Mesenteric fat pad (tissue), 1 donor: ENCODE results near the gene MAN1A1. TPM values are rescaled to one million over a fixed set of nuclear protein-coding genes. Genes with fewer than 3 reads are reported as not detected.

Experiments
- DNase-seq: peaks from one replicate; pipeline ENCODE4 v3.0.0-alpha.2; 2020; ENCODE audit warnings: low spot score
- total RNA-seq: library from RNA; stranded (reverse); fragmentation: NEBNext Ultra II Directional; extraction: Animal tissue kit (Norgen Biotek cat#: 25700); gene quantifications from one replicate; pipeline ENCODE4 v1.2.1, GENCODE V29; 2021
- donor health status: DM: yes; HTN: yes; CAD: no.

The MAN1A1 gene
- total RNA-seq, 1 donor from 2014 or later: 147 TPM

DNA sequence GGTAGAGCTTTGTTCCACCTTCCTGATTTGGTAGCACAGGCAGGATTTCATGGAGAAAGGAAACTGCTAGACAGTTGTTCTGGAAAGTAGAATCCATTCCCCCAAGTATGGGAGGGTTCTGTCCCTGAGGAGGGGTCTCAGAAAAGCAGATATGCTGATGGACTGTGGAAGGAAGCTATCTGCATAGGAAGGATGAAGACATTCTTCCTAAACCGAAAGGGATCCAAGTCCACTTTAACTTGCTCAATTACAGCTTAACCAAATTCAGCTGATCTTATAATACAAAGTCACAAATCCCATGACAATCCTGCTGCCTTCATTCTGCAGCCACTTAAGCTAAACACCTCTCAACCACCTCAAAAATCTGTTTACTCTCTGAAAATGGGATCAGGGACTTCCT is 2.6 kb downstream of the MAN1A1 start:
- DNase-seq: no peak

GRCh38 chr6:119346450-119346849 is 3.1 kb downstream of the MAN1A1 start:
- no peak for DNase-seq

DNA sequence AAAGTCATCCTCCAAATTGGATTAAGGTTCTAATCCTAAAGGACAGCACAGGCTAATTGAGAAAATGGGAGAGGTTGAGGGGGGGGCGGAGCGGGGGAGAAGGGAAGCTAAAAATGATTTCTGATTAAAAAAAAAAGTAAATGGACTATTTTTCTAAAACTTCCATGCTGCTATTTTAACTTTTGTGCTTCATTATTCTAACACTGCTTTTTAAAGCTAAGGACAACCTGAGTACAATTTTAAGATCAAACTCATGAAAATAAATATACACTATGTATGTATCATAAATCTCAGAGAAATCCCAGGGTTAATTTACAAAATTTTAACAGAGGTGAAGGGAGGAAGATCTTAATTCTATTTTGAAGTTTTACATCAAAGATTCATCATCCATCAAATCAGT is 4.4 kb downstream of the MAN1A1 start:
- DNase-seq: no peak

GRCh38 chr6:119344306-119344705 is 5.3 kb downstream of the MAN1A1 start:
- no peak for DNase-seq

GRCh38 chr6:119343573-119344146 is 5.9 kb downstream of the MAN1A1 start:
- DNase-seq: no peak

GRCh38 chr6:119343167-119343566 is 6.4 kb downstream of the MAN1A1 start:
- DNase-seq: no peak

DNA sequence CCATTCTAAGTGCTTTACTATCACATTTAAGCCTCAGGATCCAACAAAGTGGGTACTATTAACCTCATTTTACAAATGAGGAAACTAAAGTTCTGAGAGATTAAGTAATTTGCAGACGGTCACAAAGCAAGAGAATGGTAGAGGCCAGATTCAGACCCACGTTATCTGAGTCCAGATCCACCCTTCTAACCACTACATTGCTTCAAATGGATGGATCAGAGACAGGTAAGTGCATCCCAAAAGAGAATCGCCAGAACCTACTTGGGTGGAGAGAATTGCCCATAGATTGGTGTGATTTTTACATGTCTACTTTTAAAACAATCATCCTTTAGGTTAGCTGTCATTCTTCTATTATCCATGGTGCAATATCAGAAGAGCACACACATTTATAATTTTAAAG is 7.1 kb downstream of the MAN1A1 start:
- DNase-seq: no peak

DNA sequence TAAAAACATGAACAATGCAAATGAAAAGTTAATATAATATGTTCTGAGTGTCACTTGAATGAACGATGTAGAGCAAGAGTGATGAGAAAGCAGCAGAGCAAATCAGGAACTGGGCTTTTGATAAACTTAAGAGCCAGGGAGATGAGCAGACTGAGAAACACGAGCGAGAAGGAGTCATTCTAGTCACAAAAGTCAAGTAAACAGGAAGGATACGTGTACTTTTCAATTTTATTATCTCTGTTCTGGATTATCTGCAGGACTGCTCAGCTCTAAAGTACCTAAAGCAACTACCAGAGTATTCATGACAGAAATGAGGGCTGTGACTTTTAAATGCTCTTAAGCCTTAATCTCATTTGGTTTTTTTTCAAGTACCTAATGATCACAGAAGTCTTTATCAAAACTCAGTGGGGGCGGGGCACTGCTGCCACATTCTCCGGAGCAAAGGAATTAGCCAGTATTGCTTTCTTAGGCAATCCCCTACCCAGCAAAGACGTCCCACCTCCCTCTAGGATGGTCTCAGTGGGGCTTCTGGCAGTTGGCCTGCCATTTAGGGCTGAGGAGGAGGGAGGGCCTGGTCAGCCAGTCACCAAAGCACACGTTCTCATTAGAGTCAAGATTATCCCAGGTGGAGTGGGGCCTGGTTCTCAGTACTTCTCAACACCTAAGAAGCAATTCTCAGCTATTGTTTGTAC is 8.6 kb downstream of the MAN1A1 start:
- DNase-seq: no peak

DNA sequence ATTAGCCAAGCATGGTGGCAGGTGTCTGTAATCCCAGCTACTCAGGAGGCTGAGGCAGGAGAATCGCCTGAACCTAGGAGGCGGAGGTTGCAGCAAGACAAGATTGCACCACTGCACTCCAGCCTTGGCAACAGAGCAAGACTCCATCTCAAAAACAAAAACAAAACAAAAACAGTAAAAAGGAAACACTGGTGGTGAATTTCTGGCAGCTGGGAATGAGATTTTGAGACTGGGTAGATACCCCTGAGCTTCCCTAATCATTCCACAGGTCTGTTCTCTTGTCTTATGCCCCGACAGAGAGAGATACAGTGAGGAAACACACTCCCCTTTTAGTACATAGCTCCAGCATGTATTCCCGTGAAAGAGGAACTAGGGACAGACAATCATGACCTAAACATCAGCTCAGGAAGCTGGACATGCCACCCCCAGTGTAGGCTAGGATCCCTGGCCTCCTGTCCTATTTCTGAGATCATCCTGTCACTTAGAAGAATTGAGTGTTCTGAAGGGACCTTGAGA is 9.6 kb downstream of the MAN1A1 start:
- DNase-seq: no peak

DNA sequence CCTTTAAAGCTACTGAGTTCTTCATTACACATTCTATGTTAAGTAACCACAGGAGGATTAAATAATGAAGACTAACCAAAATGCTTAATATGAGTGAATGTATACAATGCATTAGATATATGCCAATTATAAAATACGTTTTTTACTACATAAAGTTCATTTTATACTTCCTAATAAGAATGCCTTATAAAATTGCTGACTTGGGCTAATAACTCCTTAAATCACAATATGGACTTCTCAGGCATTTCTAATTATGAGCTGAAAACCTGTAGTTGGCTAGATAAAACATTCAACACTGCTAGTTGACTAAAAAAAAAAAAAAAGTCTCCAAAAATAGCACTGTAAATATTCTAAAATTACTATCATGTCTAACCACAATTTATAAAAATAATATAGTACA is 11.8 kb downstream of the MAN1A1 start:
- DNase-seq: no peak

DNA sequence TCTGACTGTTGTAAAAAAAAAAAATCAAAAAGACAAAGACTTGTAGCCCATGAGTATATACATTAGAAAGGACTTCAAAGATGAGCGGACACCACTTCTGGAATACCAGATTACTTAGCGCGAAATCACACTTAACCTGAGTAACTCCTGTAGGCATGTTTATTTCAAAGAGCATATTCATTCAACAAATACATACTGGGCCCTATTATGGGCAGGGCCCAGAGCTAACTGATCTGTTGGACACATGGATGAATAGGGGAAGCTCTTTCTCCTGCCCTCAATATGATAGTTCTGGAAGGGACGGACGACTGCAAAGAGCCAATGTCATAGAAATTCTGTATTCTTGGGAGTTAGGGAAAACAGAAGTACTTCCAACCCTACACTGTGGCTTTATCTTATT is 12.3 kb downstream of the MAN1A1 start:
- no peak for DNase-seq

DNA sequence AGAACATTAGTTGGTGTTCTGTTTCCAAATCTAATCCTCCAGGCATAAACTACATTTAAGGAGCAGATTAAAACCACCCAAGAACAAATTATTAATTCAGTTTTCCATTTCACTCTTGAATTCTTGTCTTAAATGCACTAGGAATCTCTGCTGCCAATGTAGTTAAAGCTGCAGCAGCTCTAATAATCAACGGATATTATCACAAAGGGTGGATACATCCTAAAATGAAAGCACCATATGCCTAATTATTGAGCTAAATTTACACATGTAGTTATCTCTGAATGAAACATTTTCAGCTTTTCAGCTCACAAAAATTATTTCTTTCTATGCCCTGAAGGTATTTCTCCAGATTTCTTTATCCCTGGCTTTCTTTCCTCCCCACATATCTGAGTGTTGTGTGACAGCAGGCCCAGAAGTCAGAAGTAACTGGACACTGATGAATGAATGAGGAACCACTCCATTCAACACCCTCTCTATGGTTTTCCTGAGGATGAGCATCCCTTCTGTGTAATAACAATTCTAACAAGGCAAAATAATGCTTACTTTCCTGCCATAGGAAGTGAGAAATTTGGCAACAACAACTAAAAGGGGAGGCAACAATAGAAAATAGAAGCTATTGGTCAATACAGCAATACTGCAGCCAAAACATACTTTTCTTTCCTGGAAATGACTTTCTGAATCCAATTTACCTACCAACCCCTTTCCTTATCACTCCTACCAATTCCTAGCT is 14.9 kb downstream of the MAN1A1 start:
- DNase-seq: no peak

DNA sequence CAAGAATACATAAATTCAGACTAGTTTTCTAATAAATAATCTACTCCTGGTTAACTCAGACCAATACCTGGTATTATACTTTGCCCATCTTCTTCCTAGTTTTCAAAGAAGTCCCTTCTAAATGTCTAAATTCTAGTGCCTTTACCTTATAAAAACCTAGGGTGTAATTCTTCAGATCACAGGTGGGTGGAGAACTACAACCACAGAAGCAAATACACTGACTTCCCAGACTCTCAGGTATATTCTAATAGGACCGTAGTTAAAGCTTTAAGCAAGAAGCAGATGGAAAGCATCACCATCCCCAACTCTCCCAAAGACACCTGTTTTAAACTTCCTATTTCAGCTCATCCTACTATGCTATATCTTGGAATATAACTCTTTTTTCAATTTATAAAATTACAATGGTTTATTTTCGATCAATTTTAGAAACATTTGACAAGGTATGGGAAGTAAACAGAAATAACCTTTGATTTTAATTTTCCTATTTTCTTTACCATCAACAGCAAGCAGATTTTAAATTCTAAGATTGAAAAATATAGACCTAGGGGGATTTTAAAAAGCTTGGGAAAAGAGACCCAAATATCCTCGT is 15.8 kb downstream of the MAN1A1 start:
- DNase-seq: no peak

DNA sequence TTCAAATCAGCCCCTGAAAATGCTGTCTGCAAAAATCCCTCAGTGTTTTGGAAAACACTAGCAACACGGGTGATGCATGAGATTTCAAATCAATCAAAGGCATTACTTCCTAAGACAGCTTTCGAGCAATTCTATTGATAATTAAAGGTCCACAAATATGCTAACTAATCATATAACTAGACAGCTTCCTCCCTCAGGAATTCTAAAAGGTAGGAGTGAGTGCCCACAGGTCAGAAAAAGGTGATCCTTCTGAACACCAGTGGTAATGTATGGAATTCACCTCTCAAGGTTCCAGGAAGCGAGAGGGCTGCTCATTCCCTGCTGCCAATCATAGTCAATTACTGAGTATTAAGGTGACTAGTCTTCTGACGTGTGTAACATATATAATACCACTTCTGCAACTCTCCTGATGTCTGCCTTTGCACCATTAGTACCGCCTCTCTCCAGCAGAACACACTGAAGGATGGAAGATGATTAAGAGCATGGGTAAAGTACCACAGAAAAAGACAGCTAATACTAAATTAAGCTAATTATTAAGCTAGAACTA is 16.4 kb downstream of the MAN1A1 start:
- no peak for DNase-seq

GRCh38 chr6:119331663-119332286 is 17.8 kb downstream of the MAN1A1 start:
- DNase-seq: no peak

GRCh38 chr6:119330520-119331113 is 18.9 kb downstream of the MAN1A1 start:
- no peak for DNase-seq

DNA sequence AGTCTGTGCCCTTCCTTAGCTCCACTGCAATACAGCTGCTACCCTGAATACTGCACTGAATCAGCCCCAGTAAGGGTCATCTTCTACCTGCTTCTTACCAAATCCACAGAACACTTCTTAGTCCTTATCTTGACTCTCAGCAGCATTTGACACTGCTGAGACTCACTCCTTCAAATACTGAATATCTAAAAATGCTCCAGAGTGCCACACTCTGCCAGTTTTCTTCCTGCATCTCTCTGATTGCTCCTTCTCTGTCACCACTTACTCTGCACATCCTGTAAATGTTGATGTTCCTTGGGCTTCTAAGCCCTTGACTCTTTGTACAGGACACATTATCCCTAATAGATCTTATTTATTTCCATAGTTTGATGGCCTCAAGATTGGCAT is 19.8 kb downstream of the MAN1A1 start:
- DNase-seq: no peak

DNA sequence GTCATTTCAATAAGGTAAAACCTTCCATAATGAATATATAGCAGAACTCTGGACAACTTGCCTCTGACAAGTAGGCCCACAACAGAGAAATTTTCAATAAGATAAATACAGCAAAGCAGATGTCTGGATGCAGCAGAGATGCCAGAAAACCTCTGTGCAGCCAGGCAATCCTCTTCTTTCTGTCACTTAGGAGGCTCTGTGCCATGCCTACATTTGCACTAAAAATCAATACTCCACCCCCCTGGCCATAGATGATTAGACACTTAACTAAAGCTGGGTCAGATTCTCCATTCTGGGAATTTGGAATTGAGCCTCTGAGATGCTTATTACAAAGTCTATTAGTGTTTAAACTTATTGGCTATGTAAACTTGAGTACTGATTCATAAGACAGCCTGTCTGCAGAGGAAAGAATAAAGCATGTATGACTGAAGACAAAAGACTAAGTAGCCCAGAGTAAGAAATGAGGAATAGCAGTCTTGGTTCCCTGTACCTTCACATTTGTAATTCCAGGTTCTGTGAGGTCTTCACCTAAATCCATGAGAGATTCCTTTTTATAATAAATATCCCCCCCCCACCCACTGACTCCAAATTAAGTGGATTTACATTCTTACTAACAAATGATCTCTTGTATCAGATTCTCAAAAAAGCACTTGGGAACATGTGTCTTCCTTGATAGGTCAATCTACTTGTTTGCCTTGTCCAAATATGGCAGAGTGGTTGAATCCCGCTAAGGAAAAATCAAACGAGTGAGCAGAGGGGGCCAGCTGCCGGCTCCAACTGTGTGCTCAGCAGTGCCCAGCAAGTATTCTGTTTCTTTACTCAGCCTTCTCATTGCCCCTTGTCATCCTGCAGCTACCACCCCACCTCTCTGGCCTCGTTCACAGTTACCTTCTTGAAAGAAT is 20.4 kb downstream of the MAN1A1 start:
- DNase-seq: no peak

DNA sequence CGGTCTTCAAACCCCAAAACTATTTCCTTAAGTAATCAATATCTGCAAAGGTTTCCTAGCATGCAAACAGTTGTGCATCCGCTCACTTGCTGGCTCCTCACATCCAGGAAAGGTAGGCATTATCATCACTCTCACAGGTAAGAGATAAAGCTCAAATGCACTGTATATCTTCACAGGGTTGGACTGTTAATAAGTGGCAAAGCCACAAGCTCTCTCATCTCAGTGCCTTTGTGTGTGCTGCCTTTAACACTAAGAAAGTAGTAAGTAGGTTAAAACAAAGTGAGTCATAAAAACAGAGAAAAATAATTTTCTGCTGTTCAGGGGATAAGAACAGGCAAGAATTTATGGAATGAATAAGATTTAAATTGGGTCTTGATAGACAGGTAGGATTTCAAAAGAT is 21.3 kb downstream of the MAN1A1 start:
- no peak for DNase-seq

GRCh38 chr6:119327810-119328209 is 21.8 kb downstream of the MAN1A1 start:
- DNase-seq: no peak
